Colonic mucosa (tissue), 4 donors: ENCODE measurements around the gene SELENOO. TPM values are rescaled to one million over a fixed set of nuclear protein-coding genes. Genes with fewer than 3 reads are reported as not detected.

Source experiments
- DNase-seq: peaks from one replicate; pipeline ENCODE4 v3.0.0-alpha.2; 2020
- H3K27ac ChIP-seq: fragments of 200-600 bp; one replicate; pipeline ENCODE4 v1.8.0; 2021
- H3K27me3 ChIP-seq: fragments of 200-600 bp; one replicate; pipeline ENCODE4 v1.8.0; 2021
- H3K36me3 ChIP-seq: fragments of 200-600 bp; one replicate; pipeline ENCODE4 v1.8.0; 2021
- H3K4me1 ChIP-seq: fragments of 200-600 bp; one replicate; pipeline ENCODE4 v1.8.0; 2021; ENCODE audit warnings: mild to moderate bottlenecking
- H3K4me3 ChIP-seq: fragments of 200-600 bp; one replicate; pipeline ENCODE4 v1.8.0; 2021
- H3K9ac ChIP-seq, 2 donors: one replicate each; pipeline ENCODE4 v1.7.0; 2013; ENCODE audit warnings: control low read depth in 2 of 2, low read depth in 2 of 2, low read length in 2 of 2
- H3K9me3 ChIP-seq: fragments of 200-600 bp; one replicate; pipeline ENCODE4 v1.8.0; 2021
- CTCF ChIP-seq: fragments of 200-600 bp; IDR thresholded peaks from one replicate; pipeline ENCODE4 v1.8.0; 2022; ENCODE audit warnings: antibody characterized with exemption, mild to moderate bottlenecking
- intact Hi-C: fragments of 100-400 bp; cut with DNase I; formaldehyde crosslinking; loops from one replicate; pipeline ENCODE4 v1.14.1; 2022
- total RNA-seq, 2 donors: library from RNA; stranded (reverse); fragmentation: NEBNext Ultra II Directional in 1 of 2; extraction: Animal tissue kit (Norgen Biotek cat#: 25700) in 1 of 2; gene quantifications; one replicate each; pipeline ENCODE4 v1.2.1, GENCODE V29; 2021
- donor health status: healthy.
- donor health status: DM: no; HTN: no; CAD: no.
- donor health status: DM: no; HTN: no; CAD: no.

The SELENOO gene
- total RNA-seq, 2 donors from 2014 or later, result 29.1 to 36.9 TPM

- peak overlapping the region; percentile 78 to 81 for H3K9ac ChIP-seq
- no peak for TF ChIP-seq CTCF
- H3K4me3 ChIP-seq, result peak overlapping the region; percentile 80
- DNase-seq, result peak; percentile 81
- H3K27ac ChIP-seq, result peak overlapping the region; percentile 56
- intact Hi-C loops, result no loop called here
- H3K36me3 ChIP-seq, result no peaks in the 10 kb centered on the region
- H3K27me3 ChIP-seq, result no peaks in the 10 kb centered on the region
- H3K4me1 ChIP-seq, result peaks cover 30% of the 10 kb centered on the region
- H3K9me3 ChIP-seq, result no peaks in the 10 kb centered on the region
Measured at GRCh38 chr22:50186761-50187523, 13.9 kb upstream of the SELENOO start.

GRCh38 chr22:50188356-50188755 lies 12.5 kb upstream of the SELENOO start:
- no peaks in the 10 kb centered on the region for H3K9me3 ChIP-seq
- H3K27ac ChIP-seq, result no peak overlapping the region
- intact Hi-C loops, result no loop called here
- peaks cover 35% of the 10 kb centered on the region for H3K4me1 ChIP-seq
- H3K36me3 ChIP-seq, result no peaks in the 10 kb centered on the region
- no peaks in the 10 kb centered on the region for H3K27me3 ChIP-seq
- H3K9ac ChIP-seq, result peak overlapping the region in 1 of 2 donors; percentile 84
- no peak overlapping the region for H3K4me3 ChIP-seq
- no peak for DNase-seq
- no peak for TF ChIP-seq CTCF

- intact Hi-C loops, result no loop called here
- H3K4me3 ChIP-seq, result no peak overlapping the region
- peak; percentile 64 for DNase-seq
Measured at GRCh38 chr22:50189184-50189848, 11.5 kb upstream of the SELENOO start.

GRCh38 chr22:50189849-50190181 lies 11.0 kb upstream of the SELENOO start:
- H3K4me1 ChIP-seq, result peaks cover 28% of the 10 kb centered on the region
- H3K4me3 ChIP-seq, result peak overlapping the region; percentile 55
- no peaks in the 10 kb centered on the region for H3K27me3 ChIP-seq
- DNase-seq, result peak; percentile 67
- peak overlapping the region; percentile 91 for H3K27ac ChIP-seq
- intact Hi-C loops, result no loop called here
- H3K9me3 ChIP-seq, result no peaks in the 10 kb centered on the region
- TF ChIP-seq CTCF, result no peak
- H3K36me3 ChIP-seq, result peaks cover 4% of the 10 kb centered on the region
- H3K9ac ChIP-seq, result peak overlapping the region; percentile 84 to 87

More at GRCh38 chr22:50189184-50189848, 11.5 kb upstream of the SELENOO start:
- no peaks in the 10 kb centered on the region for H3K27me3 ChIP-seq
- H3K9ac ChIP-seq, result peak overlapping the region; percentile 46 to 84
- no peaks in the 10 kb centered on the region for H3K9me3 ChIP-seq
- H3K36me3 ChIP-seq, result no peaks in the 10 kb centered on the region
- H3K27ac ChIP-seq, result peak overlapping the region; percentile 91
- no peak for TF ChIP-seq CTCF
- H3K4me1 ChIP-seq, result peaks cover 31% of the 10 kb centered on the region

GRCh38 chr22:50190182-50190940 lies 10.4 kb upstream of the SELENOO start:
- peak; percentile 90 for DNase-seq
- Histone ChIP-seq H3K27ac (peak overlapping the region; percentile 91), H3K9ac (peak overlapping the region; percentile 84 to 87), H3K4me3 (peak overlapping the region; percentile 55), H3K36me3 (peaks cover 7% of the 10 kb centered on the region), H3K9me3 (no peaks in the 10 kb centered on the region), H3K4me1 (peaks cover 28% of the 10 kb centered on the region), H3K27me3 (no peaks in the 10 kb centered on the region)
- intact Hi-C loops, result no loop called here
- peak; percentile 49 for TF ChIP-seq CTCF
